Vagina (tissue), 2 donors: ENCODE measurements around the gene BICC1.

Source experiments
- POLR2A ChIP-seq, 2 donors: fragments of 450-650 bp; IDR thresholded peaks; one replicate each; pipeline ENCODE4 v1.6.1; 2017; ENCODE audit warnings: antibody characterized with exemption in 2 of 2, mild to moderate bottlenecking in 2 of 2, moderate library complexity in 2 of 2
- POLR2AphosphoS5 ChIP-seq, 2 donors: sonication (generic); formaldehyde crosslinking; IDR thresholded peaks; one replicate each; pipeline ENCODE4 v1.9.0; 2017; ENCODE audit warnings: antibody characterized with exemption in 2 of 2, mild to moderate bottlenecking in 2 of 2, low read depth in 1 of 2; ENCODE audit not compliant: insufficient read depth in 1 of 2
- TF ChIP-seq, protein P1 (sequence below), 3 experiments: fragments of 450-650 bp in 2 of 3; fragments of 200-600 bp in 1 of 3; sonication (generic) in 1 of 3; IDR thresholded peaks; one replicate each; pipeline ENCODE4 v1.5.1; 2017 to 2019; ENCODE audit warnings: antibody characterized with exemption in 3 of 3, mild to moderate bottlenecking in 2 of 3, moderate library complexity in 2 of 3

DNA sequence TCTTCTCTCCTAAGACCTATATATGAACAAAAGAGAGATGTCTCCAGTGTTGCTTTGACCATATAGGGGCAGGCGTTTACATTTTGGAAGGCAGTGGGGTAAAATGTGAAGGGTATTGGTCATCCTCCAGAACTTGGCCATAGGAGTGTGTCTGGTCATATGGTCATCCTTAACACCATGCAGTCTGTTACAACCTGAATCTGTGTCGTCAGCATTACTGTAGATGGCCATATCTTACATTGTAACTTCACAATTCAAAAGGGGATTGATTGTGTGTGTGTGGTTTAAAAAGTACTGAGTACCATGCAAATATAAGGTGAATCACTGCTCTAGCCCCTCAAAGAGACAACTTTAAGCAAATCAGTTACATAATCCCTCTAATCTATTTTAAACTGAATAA is 311.7 kb downstream of the BICC1 start:
- TF ChIP-seq, protein P1, sequence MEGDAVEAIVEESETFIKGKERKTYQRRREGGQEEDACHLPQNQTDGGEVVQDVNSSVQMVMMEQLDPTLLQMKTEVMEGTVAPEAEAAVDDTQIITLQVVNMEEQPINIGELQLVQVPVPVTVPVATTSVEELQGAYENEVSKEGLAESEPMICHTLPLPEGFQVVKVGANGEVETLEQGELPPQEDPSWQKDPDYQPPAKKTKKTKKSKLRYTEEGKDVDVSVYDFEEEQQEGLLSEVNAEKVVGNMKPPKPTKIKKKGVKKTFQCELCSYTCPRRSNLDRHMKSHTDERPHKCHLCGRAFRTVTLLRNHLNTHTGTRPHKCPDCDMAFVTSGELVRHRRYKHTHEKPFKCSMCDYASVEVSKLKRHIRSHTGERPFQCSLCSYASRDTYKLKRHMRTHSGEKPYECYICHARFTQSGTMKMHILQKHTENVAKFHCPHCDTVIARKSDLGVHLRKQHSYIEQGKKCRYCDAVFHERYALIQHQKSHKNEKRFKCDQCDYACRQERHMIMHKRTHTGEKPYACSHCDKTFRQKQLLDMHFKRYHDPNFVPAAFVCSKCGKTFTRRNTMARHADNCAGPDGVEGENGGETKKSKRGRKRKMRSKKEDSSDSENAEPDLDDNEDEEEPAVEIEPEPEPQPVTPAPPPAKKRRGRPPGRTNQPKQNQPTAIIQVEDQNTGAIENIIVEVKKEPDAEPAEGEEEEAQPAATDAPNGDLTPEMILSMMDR (IDR thresholded peaks at IDR 0.05), result no peak
- TF ChIP-seq POLR2A (IDR thresholded peaks at IDR 0.05), result no peak
- no peak for TF ChIP-seq POLR2AphosphoS5 (IDR thresholded peaks at IDR 0.05; ENCODE audit: insufficient read depth in 1 of 2, low read depth in 1 of 2)
